A673 (cell line): ENCODE data around the gene NPPA. TPM values are rescaled to one million over a fixed set of nuclear protein-coding genes. Genes with fewer than 3 reads are reported as not detected.

Source experiments
- BruUV-seq: library from RNA; stranded (reverse); fragments of 400-500 nt; replicated peaks from 2 replicates; lab custom pipeline; 2021; lab: Mats Ljungman, UMichigan
- CTCF ChIA-PET: fragments of 300-600 bp; sonication (Branson Sonifier 250); formaldehyde crosslinking; loops from one replicate; lab custom pipeline; 2022; ENCODE audit warnings: antibody characterized with exemption; lab: Charles Lee
- POLR2A ChIA-PET: fragments of 300-600 bp; sonication (Branson Sonifier 250); formaldehyde crosslinking; loops from one replicate; lab custom pipeline; 2022; ENCODE audit warnings: antibody characterized with exemption; ENCODE audit not compliant: low non-redundant PET; lab: Charles Lee
- DNase-seq: peaks from one replicate; pipeline ENCODE4 v3.0.0-alpha.2; 2015; ENCODE audit warnings: low spot score
- H3K27ac ChIP-seq: fragments of 200-600 bp; sonication (generic); 2 replicates; pipeline ENCODE4 v1.5.1; 2016; ENCODE audit warnings: mixed run types, low read depth, mild to moderate bottlenecking, mixed read lengths, antibody characterized with exemption, low read length; ENCODE audit not compliant: poor library complexity, severe bottlenecking
- H3K27me3 ChIP-seq: fragments of 200-600 bp; sonication (generic); replicated peaks from 2 replicates; pipeline ENCODE4 v1.6.1; 2017; ENCODE audit warnings: mixed run types, low read depth, mild to moderate bottlenecking, mixed read lengths, antibody characterized with exemption, low read length; ENCODE audit not compliant: insufficient read depth, poor library complexity
- H3K36me3 ChIP-seq: fragments of 200-600 bp; sonication (generic); 2 replicates; pipeline ENCODE4 v1.6.1; 2016; ENCODE audit warnings: mixed run types, mild to moderate bottlenecking, mixed read lengths, antibody characterized with exemption, low read length; ENCODE audit not compliant: insufficient read depth, poor library complexity, severe bottlenecking
- H3K4me1 ChIP-seq: fragments of 200-600 bp; sonication (generic); 2 replicates; pipeline ENCODE4 v1.6.1; 2017; ENCODE audit warnings: mixed run types, mild to moderate bottlenecking, mixed read lengths, antibody characterized with exemption, low read length; ENCODE audit not compliant: insufficient read depth, poor library complexity, severe bottlenecking
- H3K4me3 ChIP-seq: fragments of 200-600 bp; sonication (generic); 2 replicates; pipeline ENCODE4 v1.5.1; 2016; ENCODE audit warnings: low read depth, mixed run types, mild to moderate bottlenecking, mixed read lengths, low read length; ENCODE audit not compliant: poor library complexity, severe bottlenecking
- H3K9me3 ChIP-seq: fragments of 200-600 bp; sonication (generic); 2 replicates; pipeline ENCODE4 v1.6.1; 2016; ENCODE audit warnings: mixed run types, low read depth, mild to moderate bottlenecking, mixed read lengths, antibody characterized with exemption, low read length; ENCODE audit not compliant: poor library complexity, severe bottlenecking
- EZH2 ChIP-seq: fragments of 200-600 bp; sonication (generic); IDR thresholded peaks from 2 replicates; pipeline ENCODE4 v1.6.1; 2017; ENCODE audit warnings: borderline replicate concordance, low read depth, mild to moderate bottlenecking, mixed read lengths, antibody characterized with exemption, low read length; ENCODE audit not compliant: poor library complexity, severe bottlenecking
- intact Hi-C: fragments of 100-400 bp; cut with micrococcal nuclease; formaldehyde crosslinking; loops from one replicate; pipeline ENCODE4 v1.10.0; 2022; ENCODE audit not compliant: unreplicated experiment
- total RNA-seq: library from RNA; stranded (reverse); gene quantifications from 2 replicates; pipeline ENCODE4 v1.2.3, GENCODE V29; 2021
- TF ChIP-seq, protein P1 (sequence below): fragments of 300-800, 200-600 bp; sonication (generic); conservative IDR thresholded peaks from 2 replicates; pipeline ENCODE4 v1.5.1; 2017; ENCODE audit warnings: low read depth, mild to moderate bottlenecking, antibody characterized with exemption, low read length, moderate library complexity, mixed read lengths

Gene NPPA
- total RNA-seq, 1 experiment from 2014 or later = not detected

DNA sequence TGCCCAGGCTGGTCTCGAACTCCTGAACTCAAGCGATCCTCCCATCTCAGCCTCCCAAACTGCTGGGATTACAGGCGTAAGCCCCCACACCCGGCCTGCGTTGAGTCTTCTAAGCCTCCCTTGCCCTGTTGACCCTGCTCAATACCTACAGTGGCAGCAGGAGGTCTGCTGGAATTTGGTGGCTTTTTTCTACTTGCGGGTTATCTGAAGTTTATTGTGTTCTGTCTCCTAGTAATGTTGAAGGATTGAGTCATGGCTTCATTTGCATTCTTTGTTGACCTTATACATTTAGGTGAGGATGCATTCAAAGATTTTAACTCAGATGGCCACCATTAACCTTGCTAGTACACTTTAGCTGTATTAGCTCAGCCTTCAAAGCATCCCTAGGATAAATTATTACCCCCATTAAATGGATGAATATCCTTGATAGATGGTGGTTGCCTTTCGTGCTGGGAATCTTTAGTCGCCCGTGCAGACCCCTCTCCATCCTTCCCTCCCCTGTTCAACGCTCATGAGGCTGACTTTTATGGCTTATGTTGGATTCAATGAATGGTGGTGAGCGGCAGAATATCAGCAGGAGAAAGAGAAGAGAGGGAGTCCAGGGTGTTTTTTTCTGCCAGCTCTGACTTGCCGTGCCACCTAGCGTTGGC lies 20.9 kb upstream of the NPPA start:
- TF ChIP-seq EZH2 = no peak
- TF ChIP-seq, protein P1, sequence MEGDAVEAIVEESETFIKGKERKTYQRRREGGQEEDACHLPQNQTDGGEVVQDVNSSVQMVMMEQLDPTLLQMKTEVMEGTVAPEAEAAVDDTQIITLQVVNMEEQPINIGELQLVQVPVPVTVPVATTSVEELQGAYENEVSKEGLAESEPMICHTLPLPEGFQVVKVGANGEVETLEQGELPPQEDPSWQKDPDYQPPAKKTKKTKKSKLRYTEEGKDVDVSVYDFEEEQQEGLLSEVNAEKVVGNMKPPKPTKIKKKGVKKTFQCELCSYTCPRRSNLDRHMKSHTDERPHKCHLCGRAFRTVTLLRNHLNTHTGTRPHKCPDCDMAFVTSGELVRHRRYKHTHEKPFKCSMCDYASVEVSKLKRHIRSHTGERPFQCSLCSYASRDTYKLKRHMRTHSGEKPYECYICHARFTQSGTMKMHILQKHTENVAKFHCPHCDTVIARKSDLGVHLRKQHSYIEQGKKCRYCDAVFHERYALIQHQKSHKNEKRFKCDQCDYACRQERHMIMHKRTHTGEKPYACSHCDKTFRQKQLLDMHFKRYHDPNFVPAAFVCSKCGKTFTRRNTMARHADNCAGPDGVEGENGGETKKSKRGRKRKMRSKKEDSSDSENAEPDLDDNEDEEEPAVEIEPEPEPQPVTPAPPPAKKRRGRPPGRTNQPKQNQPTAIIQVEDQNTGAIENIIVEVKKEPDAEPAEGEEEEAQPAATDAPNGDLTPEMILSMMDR = no peak
- POLR2A ChIA-PET = no interaction called here
- no peaks in the 10 kb centered on the region for H3K4me1 ChIP-seq
- BruUV-seq = no TSS peak
- no peak for DNase-seq
- no peaks in the 10 kb centered on the region for H3K9me3 ChIP-seq
- CTCF ChIA-PET = no interaction called here
- intact Hi-C loops = no loop called here
- H3K36me3 ChIP-seq = no peaks in the 10 kb centered on the region
- H3K27me3 ChIP-seq = peaks cover 68% of the 10 kb centered on the region
- no peak overlapping the region for H3K4me3 ChIP-seq
- no peak overlapping the region for H3K27ac ChIP-seq

DNA sequence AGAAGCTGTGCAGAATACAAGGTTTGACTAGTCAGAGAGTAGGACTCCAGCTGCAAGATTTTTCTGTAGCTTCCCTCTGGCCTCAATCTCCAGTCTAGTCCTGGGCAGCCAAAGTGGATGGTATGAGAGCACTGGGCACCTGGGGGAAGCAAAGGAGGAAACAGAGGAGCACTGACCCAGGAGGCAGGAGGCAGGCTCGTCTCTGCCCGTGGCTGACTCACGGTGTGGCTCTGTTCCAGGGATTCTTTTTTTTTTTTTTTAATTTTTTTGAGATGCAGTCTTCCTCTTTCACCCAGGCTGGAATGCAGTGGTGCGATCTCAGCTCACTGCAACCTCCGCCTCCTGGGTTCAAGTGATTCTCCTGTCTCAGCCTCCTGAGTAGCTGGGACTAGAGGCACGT lies 15.3 kb upstream of the NPPA start:
- intact Hi-C loops = no loop called here
- CTCF ChIA-PET = no interaction called here
- no peak for TF ChIP-seq EZH2
- TF ChIP-seq, protein P1 = no peak
- peaks cover 79% of the 10 kb centered on the region for H3K27me3 ChIP-seq
- POLR2A ChIA-PET = no interaction called here
- H3K4me1 ChIP-seq = no peaks in the 10 kb centered on the region
- no peak overlapping the region for H3K27ac ChIP-seq
- DNase-seq = no peak
- no TSS peak for BruUV-seq
- no peak overlapping the region for H3K4me3 ChIP-seq
- no peaks in the 10 kb centered on the region for H3K9me3 ChIP-seq
- H3K36me3 ChIP-seq = no peaks in the 10 kb centered on the region

DNA sequence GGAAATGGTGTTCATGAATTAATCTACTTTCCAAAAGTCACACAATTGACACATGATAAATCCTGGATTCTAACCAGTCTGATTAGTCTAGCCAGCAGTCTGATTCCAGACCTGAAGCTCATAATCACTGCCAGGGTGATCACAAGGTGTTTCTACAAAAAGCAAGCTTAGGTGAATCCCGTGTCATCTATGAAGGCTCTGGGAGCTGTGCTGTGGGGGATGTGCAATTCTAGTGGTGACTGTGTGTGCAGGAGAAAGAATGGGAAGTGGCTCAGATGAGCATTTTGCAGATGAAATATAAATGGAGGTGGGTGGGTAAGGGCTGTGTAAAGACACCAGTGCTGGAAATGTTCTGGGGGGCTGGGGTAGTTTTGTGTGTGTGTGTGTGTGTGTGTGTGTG lies 13.0 kb upstream of the NPPA start:
- Histone ChIP-seq H3K27ac (no peak overlapping the region), H3K9me3 (no peaks in the 10 kb centered on the region), H3K27me3 (peaks cover 79% of the 10 kb centered on the region), H3K4me3 (no peak overlapping the region), H3K36me3 (no peaks in the 10 kb centered on the region), H3K4me1 (no peaks in the 10 kb centered on the region)
- TF ChIP-seq, protein P1 = no peak
- no peak for TF ChIP-seq EZH2
- ChIA-PET POLR2A (no interaction called here), CTCF (interaction anchor here (0.6 kb wide), 1 partner anchor 36 kb away, joined by 10 read pairs; no protein-coding TSS in a partner anchor)
- BruUV-seq = no TSS peak
- intact Hi-C loops = no loop called here
- no peak for DNase-seq
